Stimulated activated CD8-positive, alpha-beta memory T cell treated with anti-CD3 and anti-CD28 coated beads, Interleukin-2, amount 100 ng/mL, for 1 hour (primary cell): ENCODE results near the gene PLPPR4.

Source experiments
- DNase-seq, 2 donors: peaks; one replicate each; pipeline ENCODE4 v3.0.0-alpha.2; 2020; ENCODE audit warnings: low read depth in 2 of 2

The PLPPR4 gene

DNA sequence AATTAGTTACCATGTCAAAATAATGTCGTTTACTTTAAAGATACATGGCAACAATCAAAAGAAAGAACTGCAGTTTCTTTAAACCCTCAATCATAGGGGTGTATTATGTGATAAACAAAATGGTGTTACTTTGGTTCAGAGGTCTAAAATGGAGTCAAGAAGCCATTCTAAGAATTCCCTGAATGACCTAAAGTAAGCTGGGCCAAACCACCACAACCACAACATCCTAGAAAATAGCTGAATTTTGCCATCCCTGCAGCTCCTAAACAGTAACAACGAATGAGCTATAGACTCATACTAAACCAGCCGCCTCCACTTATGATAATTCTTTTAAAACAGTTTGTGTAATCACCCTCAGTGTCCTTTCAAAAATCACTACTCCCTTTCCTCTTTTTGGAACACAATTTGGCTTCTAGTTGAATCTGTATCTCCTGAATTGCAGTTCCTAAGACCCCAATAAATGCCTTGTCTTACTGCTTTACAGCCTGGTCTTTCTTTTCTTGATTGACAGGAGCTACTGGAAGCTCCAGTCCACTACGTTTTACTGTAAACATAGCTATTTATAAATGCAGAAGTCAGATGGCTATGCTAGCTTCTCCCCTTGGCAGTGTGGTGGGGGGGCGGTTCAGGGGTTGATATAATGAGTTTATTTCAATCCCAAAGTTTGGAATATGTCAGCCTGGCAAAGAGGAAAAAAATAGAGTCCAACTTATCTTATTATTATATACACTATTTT, 84.3 kb downstream of the PLPPR4 start:
- no peak for DNase-seq

DNA sequence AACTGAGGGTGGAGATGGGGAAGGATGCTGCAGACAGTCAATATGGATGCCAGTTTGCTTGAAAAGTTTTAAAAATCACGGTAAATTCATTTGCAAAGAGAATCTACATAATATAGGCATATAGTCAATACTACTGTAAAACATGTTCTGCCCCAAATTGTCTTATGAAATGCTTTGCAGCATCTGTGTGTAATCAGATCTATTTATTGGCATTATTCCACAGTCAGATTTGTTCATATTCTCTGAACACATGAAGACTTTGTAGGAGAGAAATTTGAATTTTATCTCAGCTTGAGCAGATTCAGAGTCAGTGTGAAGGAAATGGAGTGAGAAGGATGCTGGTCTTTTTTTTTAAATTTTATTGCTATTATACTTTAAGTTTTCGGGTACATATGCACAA, 88.5 kb downstream of the PLPPR4 start:
- DNase-seq, result no peak

DNA sequence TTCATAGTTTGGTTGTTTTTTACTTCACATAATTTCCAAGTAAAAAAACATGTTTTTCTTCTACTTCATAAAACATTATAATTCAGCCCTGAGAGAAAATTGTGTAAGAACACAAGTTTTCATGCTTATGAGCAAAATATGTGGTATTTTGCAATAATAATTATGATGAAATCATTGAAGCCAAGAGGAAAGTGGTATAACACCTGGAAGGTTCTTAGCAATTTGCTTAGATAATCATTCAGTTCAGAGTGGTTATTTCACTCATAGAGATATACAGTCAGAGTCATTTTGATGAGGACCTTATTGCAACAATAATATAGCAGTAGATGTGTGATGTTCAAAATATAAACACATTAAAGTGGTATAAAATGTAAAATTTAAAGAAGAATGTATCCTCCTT, 94.5 kb downstream of the PLPPR4 start:
- no peak for DNase-seq
